HG03565 (cell line): Measurements from ENCODE around the gene TWNK.
"Not testable (repeated sequence)": the region's sequence is repeated elsewhere in the genome, so short reads cannot be mapped to it uniquely, and the experiment has no call there.

Experiments
- ATAC-seq: cut with Tn5 transposase; IDR thresholded peaks from one replicate; pipeline ENCODE4 v1.9.1; 2021; ENCODE audit warnings: mild to moderate bottlenecking, moderate library complexity; ENCODE audit not compliant: unreplicated experiment

TWNK gene

GRCh38 chr10:100972904-100973535, 14.3 kb upstream of the TWNK start:
- ATAC-seq, result no peak

DNA sequence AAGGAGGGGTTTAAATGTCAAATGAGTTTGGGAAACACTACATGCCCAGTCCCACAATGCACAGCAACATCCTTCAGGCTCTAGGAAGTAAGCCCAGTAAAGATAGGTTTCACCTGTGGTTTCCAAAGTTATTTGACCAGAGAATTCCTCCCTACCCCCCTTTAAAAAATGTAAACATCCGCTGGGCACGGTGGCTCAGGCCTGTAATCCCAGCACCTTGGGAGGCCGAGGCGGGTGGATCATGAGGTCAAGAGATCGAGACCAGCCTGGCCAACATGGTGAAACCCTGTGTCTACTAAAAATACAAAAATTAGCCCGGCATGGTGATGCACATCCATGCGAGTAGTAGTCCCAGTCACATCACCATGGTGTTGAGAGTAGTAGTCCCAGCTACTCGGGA, 11.9 kb upstream of the TWNK start:
- ATAC-seq, result not testable (repeated sequence)

- no peak for ATAC-seq
Observed at GRCh38 chr10:100976906-100977305, 10.4 kb upstream of the TWNK start.

DNA sequence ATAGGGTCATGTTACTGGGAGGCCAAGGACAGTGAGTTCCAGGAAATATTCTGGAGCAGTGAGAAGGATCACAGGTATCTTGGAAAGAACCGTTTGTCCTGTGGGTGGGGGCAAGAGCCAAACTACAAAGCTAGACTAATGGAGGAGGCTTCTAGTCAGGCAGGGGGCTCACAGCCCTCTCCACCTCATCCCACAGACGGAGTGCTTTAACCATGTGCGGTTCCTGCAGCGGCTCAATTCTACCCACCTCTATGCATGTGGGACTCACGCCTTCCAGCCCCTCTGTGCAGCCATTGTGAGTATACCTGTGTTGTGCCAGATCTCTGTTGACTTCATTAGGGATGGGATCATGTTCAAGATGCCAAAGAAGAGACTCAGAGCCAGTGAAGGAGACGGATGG, 9.9 kb upstream of the TWNK start:
- ATAC-seq, result no peak

DNA sequence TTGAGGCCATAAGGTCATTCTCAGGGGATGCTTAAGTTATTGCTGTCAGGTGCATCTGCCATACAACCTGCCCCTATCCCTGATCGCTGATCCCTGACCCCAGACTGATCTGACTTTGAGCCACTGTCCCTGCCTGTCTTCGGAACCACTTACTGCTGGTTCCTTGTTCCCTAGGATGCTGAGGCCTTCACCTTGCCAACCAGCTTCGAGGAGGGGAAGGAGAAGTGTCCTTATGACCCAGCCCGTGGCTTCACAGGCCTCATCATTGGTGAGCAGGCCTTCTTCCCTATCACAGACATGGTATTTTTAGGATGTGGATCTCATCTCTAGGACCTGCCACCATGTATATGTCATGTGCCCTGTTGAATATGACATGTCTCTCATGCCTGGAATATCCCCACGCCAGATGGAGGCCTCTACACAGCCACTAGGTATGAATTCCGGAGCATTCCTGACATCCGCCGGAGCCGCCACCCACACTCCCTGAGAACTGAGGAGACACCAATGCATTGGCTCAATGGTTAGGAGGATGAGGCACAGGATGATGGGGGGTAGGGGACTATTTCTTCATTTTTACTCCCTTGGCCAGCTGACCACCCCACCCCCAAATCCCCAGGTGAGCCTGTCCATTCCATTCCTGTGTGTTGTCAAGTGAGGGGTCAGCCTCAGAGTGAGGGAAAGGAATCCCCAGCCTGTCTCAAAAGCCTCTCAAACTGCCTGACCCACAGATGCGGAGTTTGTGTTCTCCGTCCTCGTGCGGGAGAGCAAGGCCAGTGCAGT, 9.0 kb upstream of the TWNK start:
- no peak for ATAC-seq

DNA sequence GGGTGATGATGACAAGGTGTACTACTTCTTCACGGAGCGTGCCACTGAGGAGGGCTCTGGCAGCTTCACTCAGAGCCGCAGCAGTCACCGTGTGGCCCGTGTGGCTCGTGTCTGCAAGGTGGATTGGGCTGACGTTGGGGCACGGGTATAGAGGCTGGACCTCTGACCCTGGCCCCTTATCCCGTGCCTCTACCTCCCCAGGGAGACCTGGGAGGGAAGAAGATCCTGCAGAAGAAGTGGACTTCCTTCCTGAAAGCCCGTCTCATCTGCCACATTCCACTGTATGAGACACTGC, 8.5 kb upstream of the TWNK start:
- ATAC-seq, result no peak

GRCh38 chr10:100979791-100980272, 7.5 kb upstream of the TWNK start:
- ATAC-seq, result no peak

DNA sequence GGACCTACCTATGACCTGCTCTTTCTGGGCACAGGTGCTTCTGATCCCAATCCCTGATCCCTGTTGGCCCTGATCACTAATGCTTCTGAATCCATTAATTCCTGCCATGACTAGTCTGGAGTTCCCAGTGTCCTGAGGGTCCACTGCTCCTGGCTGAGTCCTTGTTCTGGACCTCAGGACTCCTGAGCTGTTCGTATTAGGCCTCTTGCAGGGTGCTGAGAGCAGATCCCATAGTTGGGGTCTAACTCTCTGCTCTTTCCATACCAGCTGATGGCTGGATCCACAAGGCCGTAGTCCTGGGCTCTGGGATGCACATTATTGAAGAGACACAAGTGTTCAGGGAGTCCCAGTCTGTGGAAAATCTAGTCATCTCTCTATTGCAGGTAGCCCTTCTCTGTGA, 7.0 kb upstream of the TWNK start:
- no peak for ATAC-seq

- ATAC-seq, result no peak
Observed at GRCh38 chr10:100980711-100981110, 6.6 kb upstream of the TWNK start.

- ATAC-seq, result no peak
Observed at GRCh38 chr10:100981178-100981772, 6.1 kb upstream of the TWNK start.

DNA sequence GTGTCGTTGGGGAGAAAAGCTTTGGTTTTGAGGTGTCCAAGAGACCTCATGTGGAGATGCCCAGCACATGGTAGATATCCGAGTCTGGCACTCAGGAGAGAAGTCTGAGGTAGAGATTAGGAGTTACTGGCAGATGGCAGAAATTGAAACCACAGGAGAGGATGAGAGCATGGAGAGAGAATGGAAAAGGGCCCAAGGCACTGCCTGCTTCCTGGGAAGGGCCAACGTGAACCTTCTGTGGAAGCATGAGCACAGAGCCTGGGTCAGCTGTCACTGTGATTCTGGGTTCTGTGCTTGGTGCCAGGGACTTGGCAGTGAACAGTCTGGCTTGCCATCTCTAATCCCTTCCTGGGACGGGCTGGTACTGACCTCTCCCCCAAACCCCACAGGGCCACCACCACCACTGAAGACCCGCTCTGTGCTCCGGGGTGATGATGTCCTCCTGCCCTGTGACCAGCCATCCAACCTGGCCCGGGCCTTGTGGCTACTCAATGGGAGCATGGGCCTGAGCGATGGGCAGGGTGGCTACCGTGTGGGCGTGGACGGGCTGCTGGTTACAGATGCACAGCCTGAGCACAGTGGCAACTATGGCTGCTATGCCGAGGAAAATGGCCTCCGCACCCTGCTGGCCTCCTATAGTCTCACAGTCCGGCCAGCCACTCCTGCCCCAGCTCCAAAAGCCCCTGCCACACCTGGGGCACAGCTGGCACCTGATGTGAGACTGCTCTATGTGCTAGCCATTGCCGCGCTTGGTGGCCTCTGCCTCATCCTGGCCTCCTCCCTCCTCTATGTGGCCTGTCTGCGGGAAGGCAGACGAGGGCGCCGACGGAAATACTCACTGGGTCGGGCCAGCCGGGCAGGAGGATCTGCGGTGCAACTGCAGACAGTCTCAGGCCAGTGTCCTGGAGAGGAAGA, 4.2 kb upstream of the TWNK start:
- ATAC-seq, result no peak

- no peak for ATAC-seq
Observed at GRCh38 chr10:100983868-100984671, 3.3 kb upstream of the TWNK start.

GRCh38 chr10:100984672-100985177, 2.6 kb upstream of the TWNK start:
- no peak for ATAC-seq

- ATAC-seq, result no peak
Observed at GRCh38 chr10:100985336-100985735, 2.0 kb upstream of the TWNK start.

DNA sequence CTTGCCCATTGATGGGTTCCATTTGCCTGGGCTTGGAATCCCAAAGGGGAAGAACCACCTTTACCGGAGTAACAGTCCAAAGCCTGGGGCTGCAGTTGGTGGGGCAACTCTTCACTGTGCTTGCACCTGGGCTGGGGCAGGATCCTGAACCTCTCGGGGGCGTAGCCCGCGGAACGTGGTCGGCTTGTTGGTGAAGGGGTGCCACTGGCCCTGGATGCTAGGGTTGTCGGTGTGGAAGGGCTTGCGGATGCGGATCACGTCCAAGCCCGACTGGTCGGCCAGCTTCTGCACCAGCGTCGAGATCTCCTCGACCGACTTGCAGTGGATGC, 756 bp upstream of the TWNK start:
- ATAC-seq, result no peak

GRCh38 chr10:100987685-100988049, 324 bp downstream of the TWNK start:
- no peak for ATAC-seq

DNA sequence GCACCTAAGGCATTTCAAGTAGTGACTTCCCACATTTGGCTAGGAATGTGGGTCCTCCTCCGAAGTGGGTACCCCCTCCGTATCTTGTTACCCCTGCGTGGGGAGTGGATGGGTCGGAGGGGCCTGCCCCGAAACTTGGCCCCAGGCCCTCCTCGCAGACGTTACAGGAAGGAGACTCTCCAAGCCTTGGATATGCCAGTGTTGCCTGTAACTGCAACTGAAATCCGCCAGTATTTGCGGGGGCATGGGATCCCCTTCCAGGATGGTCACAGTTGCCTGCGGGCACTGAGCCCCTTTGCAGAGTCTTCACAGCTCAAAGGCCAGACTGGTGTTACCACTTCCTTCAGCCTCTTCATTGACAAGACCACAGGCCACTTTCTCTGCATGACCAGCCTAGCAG, 823 bp downstream of the TWNK start:
- ATAC-seq, result no peak

- no peak for ATAC-seq
Observed at GRCh38 chr10:100989088-100989487, 1.7 kb downstream of the TWNK start.

DNA sequence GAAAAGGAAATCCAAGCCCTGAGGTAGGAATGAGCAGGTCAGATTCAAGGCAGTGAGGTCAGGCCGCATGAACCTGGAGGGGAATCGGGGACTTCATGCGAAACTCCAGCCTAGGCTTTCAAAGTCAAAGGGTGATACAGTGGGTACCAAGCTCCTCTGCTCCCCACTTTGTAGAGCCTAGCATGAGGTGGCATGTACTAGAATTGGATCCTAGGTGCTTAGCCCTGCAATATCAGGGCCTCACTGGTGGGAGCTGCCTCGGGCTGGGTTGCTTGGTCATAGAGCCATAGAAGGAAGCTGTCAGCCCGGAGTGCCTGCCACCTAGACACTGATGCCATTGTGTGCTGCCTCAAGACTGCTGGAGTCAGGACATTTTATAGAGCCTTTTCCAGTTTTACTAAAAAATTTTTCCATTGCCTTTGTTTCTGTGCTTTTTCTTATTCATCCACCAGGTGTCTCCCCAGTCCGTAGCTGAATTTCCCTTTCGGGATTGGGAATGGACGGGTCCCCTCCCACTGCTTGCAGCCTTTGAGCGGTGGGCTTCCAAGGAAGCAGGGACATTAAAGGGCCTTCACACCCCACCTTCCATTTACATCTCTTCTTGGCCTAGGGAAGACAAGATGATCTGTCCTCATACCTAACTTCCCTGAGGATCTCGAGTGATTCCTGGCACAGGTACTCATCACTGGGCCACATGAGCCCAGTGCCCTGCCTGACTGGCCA, 6.8 kb downstream of the TWNK start:
- no peak for ATAC-seq

DNA sequence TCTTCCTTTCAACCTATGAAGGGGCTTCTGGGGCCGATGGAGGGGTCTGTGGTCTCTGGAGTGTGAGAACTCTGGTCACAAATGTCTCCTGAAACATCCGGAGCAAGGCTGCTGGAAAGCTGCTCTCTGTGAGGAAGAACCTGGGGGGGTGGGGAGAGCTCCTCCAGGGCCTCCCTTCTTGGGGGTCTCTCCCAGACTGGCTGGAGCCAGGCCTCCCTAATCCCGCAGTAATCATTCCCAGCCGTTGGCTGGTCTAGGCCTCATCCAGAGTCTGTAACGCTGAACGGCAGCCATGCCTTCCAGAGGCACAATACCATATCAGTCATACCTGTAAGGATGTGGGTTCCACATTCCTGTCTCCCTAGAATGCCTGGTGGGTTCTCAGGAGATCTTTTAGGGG, 7.8 kb downstream of the TWNK start:
- ATAC-seq, result no peak
